ENCODE results near the gene SEMA3F.

The SEMA3F gene

GRCh38 chr3:50184242-50184978, 29.3 kb downstream of the SEMA3F start:
- Mint-ChIP-seq H3K9me3 (no peaks in the 10 kb centered on the region), H3K27ac (no peak overlapping the region), H3K36me3 (no peaks in the 10 kb centered on the region), H3K4me1 (no peaks in the 10 kb centered on the region), H3K4me3 (no peak overlapping the region)
- DNase-seq (ENCODE audit: low spot score in 2 of 2) (no peak), ATAC-seq (no peak)

- Mint-ChIP-seq H3K4me1 (no peaks in the 10 kb centered on the region), H3K9me3 (no peaks in the 10 kb centered on the region), H3K36me3 (no peaks in the 10 kb centered on the region), H3K4me3 (no peak overlapping the region), H3K27ac (no peak overlapping the region)
- no peak for DNase-seq (ENCODE audit: low spot score in 2 of 2)
- no peak for ATAC-seq
Observed at GRCh38 chr3:50185230-50185629, 30.1 kb downstream of the SEMA3F start.

GRCh38 chr3:50186096-50186495, 31.0 kb downstream of the SEMA3F start:
- Mint-ChIP-seq H3K36me3 (no peaks in the 10 kb centered on the region), H3K27ac (no peak overlapping the region)
- ATAC-seq: no peak

GRCh38 chr3:50187750-50188149, 32.6 kb downstream of the SEMA3F start:
- DNase-seq (ENCODE audit: low spot score in 2 of 2) (no peak), ATAC-seq (no peak)
- H3K4me1 Mint-ChIP-seq: no peaks in the 10 kb centered on the region
- H3K4me3 Mint-ChIP-seq: no peak overlapping the region
- no peaks in the 10 kb centered on the region for H3K36me3 Mint-ChIP-seq
- no peak overlapping the region for H3K27ac Mint-ChIP-seq
- H3K9me3 Mint-ChIP-seq: no peaks in the 10 kb centered on the region

More at GRCh38 chr3:50186096-50186495, 31.0 kb downstream of the SEMA3F start:
- Mint-ChIP-seq H3K4me3 (no peak overlapping the region), H3K9me3 (no peaks in the 10 kb centered on the region), H3K4me1 (no peaks in the 10 kb centered on the region)
- DNase-seq (ENCODE audit: low spot score in 2 of 2): no peak

- Mint-ChIP-seq H3K36me3 (no peaks in the 10 kb centered on the region), H3K27ac (no peak overlapping the region), H3K4me3 (no peak overlapping the region), H3K4me1 (peaks cover 5% of the 10 kb centered on the region), H3K9me3 (no peaks in the 10 kb centered on the region)
- ATAC-seq (peak; percentile 69), DNase-seq (ENCODE audit: low spot score in 2 of 2) (no peak)
Observed at GRCh38 chr3:50189274-50189673, 34.1 kb downstream of the SEMA3F start.

- no peak for ATAC-seq
Observed at GRCh38 chr3:50189989-50190388, 34.9 kb downstream of the SEMA3F start.

GRCh38 chr3:50190936-50191660, 36.0 kb downstream of the SEMA3F start, which contains the start of gene GNAT1:
TSS of gene GNAT1 (plus strand) at chr3:50191610. CDS start at chr3:50191726, 116 bp downstream.
- Mint-ChIP-seq H3K4me3 (no peak within 1 kb of the TSS), H3K36me3 (no peaks in the 10 kb centered on the region), H3K27ac (no peak within 1 kb of the TSS), H3K4me1 (peaks cover 11% of the 10 kb centered on the region), H3K9me3 (no peaks in the 10 kb centered on the region)
- ATAC-seq (no peak), DNase-seq (ENCODE audit: low spot score in 2 of 2) (no peak)

More at GRCh38 chr3:50189989-50190388, 34.9 kb downstream of the SEMA3F start:
- Mint-ChIP-seq H3K27ac (no peak overlapping the region), H3K36me3 (no peaks in the 10 kb centered on the region), H3K4me3 (no peak overlapping the region), H3K4me1 (peaks cover 11% of the 10 kb centered on the region), H3K9me3 (no peaks in the 10 kb centered on the region)
- no peak for DNase-seq (ENCODE audit: low spot score in 2 of 2)

GRCh38 chr3:50192124-50192523, 37.0 kb downstream of the SEMA3F start:
- H3K4me3 Mint-ChIP-seq: no peak overlapping the region
- H3K27ac Mint-ChIP-seq: no peak overlapping the region
- H3K4me1 Mint-ChIP-seq: peaks cover 11% of the 10 kb centered on the region
- H3K36me3 Mint-ChIP-seq: peaks cover 4% of the 10 kb centered on the region
- H3K9me3 Mint-ChIP-seq: no peaks in the 10 kb centered on the region
- DNase-seq (ENCODE audit: low spot score in 2 of 2) (no peak), ATAC-seq (no peak)

GRCh38 chr3:50192689-50193141, 37.6 kb downstream of the SEMA3F start:
- Mint-ChIP-seq H3K4me3 (no peak overlapping the region), H3K36me3 (peaks cover 4% of the 10 kb centered on the region), H3K27ac (no peak overlapping the region), H3K9me3 (no peaks in the 10 kb centered on the region), H3K4me1 (peaks cover 11% of the 10 kb centered on the region)
- ATAC-seq (peak; percentile 53), DNase-seq (ENCODE audit: low spot score in 2 of 2) (peak; percentile 85 to 94)

- Mint-ChIP-seq H3K36me3 (peaks cover 4% of the 10 kb centered on the region), H3K27ac (no peak overlapping the region), H3K4me1 (peaks cover 11% of the 10 kb centered on the region), H3K9me3 (no peaks in the 10 kb centered on the region), H3K4me3 (peak overlapping the region; percentile 45)
- no peak for DNase-seq (ENCODE audit: low spot score in 2 of 2)
- no peak for ATAC-seq
Observed at GRCh38 chr3:50193286-50193685, 38.2 kb downstream of the SEMA3F start.

- H3K36me3 Mint-ChIP-seq: peaks cover 4% of the 10 kb centered on the region
- H3K27ac Mint-ChIP-seq: no peak overlapping the region
- H3K9me3 Mint-ChIP-seq: no peaks in the 10 kb centered on the region
- ATAC-seq (no peak), DNase-seq (ENCODE audit: low spot score in 2 of 2) (no peak)
- peak overlapping the region; percentile 45 for H3K4me3 Mint-ChIP-seq
- peaks cover 11% of the 10 kb centered on the region for H3K4me1 Mint-ChIP-seq
Observed at GRCh38 chr3:50193746-50194127, 38.6 kb downstream of the SEMA3F start.

GRCh38 chr3:50194128-50194902, 39.2 kb downstream of the SEMA3F start:
- Mint-ChIP-seq H3K27ac (no peak overlapping the region), H3K36me3 (peaks cover 4% of the 10 kb centered on the region), H3K9me3 (no peaks in the 10 kb centered on the region), H3K4me3 (peak overlapping the region; percentile 45), H3K4me1 (peaks cover 11% of the 10 kb centered on the region)
- ATAC-seq (peak; percentile 85), DNase-seq (ENCODE audit: low spot score in 2 of 2) (peak; percentile 74 to 85)

- DNase-seq (ENCODE audit: low spot score in 2 of 2): peak in 1 of 2 donors; percentile 65
- peaks cover 4% of the 10 kb centered on the region for H3K36me3 Mint-ChIP-seq
- no peaks in the 10 kb centered on the region for H3K9me3 Mint-ChIP-seq
- H3K27ac Mint-ChIP-seq: no peak overlapping the region
- ATAC-seq: peak; percentile 62
- peaks cover 11% of the 10 kb centered on the region for H3K4me1 Mint-ChIP-seq
- peak overlapping the region; percentile 45 for H3K4me3 Mint-ChIP-seq
Observed at GRCh38 chr3:50194903-50195500, 39.9 kb downstream of the SEMA3F start.

- H3K27ac Mint-ChIP-seq: no peak overlapping the region
- ATAC-seq: no peak
- peak overlapping the region; percentile 45 for H3K4me3 Mint-ChIP-seq
- no peak for DNase-seq (ENCODE audit: low spot score in 2 of 2)
- no peaks in the 10 kb centered on the region for H3K9me3 Mint-ChIP-seq
- peaks cover 11% of the 10 kb centered on the region for H3K4me1 Mint-ChIP-seq
- H3K36me3 Mint-ChIP-seq: peaks cover 4% of the 10 kb centered on the region
Observed at GRCh38 chr3:50195501-50196252, 40.6 kb downstream of the SEMA3F start.
